Epithelial cell of alveolus of lung (primary cell): ENCODE data around the gene ATP1A1. TPM values are rescaled to one million over a fixed set of nuclear protein-coding genes. Genes with fewer than 3 reads are reported as not detected.

Source experiments
- total RNA-seq: library from RNA; depleted of rRNA; stranded (reverse); fragments of >200 nt; gene quantifications from 2 replicates; pipeline ENCODE4 v1.2.1, GENCODE V29; 2015

ATP1A1 gene
- total RNA-seq, result 102 and 141 TPM in 2 replicates

GRCh38 chr1:116372651-116373430 is at the start of gene ATP1A1:
Gene ATP1A1 (plus strand): TSS chr1:116373244. CDS start chr1:116373512, 268 bp downstream.

Other genes starting within 250 kb of the ATP1A1 start
- gene CD58, start 197.8 kb downstream of the ATP1A1 start, total RNA-seq, result 0.32 and 6.7 TPM in 2 replicates